ENCODE results near the gene TXK. TPM values are rescaled to one million over a fixed set of nuclear protein-coding genes. Genes with fewer than 3 reads are reported as not detected.
A peak's percentile ranks its signal among the peaks of the same experiment; 100 is the strongest.

Gene TXK
- total and polyA plus RNA-seq, 2 of the 13 experiments (the other 11 are each of a cell fraction or from before 2014, with no cell fraction given): not detected

DNA sequence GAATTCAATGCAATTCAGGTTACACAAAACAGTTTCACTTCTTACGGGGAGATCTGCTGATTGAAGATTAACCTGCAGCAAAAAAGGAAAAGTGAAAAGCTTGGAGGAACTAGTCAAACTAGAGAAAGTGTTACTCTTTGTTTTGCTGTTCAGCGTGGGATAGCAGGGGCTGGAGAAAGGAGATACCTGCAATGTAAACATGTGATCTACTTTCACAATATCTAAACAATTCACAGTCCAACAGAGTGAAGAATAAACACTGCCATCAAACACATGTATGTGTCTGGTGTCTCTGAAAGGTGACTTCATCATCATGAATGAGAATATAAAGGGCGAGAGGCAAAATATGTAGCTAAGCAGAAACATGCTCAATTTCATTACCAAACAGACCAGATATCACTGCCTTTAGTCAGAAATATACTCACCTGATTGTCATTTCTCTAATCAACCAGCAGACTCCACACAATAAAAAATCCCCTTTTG is 91.0 kb downstream of the TXK start (continued):
- TF ChIP-seq, protein P1, sequence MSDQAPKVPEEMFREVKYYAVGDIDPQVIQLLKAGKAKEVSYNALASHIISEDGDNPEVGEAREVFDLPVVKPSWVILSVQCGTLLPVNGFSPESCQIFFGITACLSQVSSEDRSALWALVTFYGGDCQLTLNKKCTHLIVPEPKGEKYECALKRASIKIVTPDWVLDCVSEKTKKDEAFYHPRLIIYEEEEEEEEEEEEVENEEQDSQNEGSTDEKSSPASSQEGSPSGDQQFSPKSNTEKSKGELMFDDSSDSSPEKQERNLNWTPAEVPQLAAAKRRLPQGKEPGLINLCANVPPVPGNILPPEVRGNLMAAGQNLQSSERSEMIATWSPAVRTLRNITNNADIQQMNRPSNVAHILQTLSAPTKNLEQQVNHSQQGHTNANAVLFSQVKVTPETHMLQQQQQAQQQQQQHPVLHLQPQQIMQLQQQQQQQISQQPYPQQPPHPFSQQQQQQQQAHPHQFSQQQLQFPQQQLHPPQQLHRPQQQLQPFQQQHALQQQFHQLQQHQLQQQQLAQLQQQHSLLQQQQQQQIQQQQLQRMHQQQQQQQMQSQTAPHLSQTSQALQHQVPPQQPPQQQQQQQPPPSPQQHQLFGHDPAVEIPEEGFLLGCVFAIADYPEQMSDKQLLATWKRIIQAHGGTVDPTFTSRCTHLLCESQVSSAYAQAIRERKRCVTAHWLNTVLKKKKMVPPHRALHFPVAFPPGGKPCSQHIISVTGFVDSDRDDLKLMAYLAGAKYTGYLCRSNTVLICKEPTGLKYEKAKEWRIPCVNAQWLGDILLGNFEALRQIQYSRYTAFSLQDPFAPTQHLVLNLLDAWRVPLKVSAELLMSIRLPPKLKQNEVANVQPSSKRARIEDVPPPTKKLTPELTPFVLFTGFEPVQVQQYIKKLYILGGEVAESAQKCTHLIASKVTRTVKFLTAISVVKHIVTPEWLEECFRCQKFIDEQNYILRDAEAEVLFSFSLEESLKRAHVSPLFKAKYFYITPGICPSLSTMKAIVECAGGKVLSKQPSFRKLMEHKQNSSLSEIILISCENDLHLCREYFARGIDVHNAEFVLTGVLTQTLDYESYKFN (CRISPR knock-in tag; conservative IDR thresholded peaks at IDR 0.05): peak; percentile 82
- no peak for TF ChIP-seq FOSL1 (CRISPR knock-in tag; IDR thresholded peaks at IDR 0.05; ENCODE audit: borderline replicate concordance)

- H3K36me3 ChIP-seq (replicated peaks in 1 of 2; ENCODE audit: control insufficient read depth in 1 of 2, insufficient read depth in 2 of 2, low read length in 2 of 2): no peaks in the 10 kb centered on the region
- BruUV-seq (replicated peaks): no TSS peak
- no peak overlapping the region for H3K9ac ChIP-seq (ENCODE audit: insufficient read depth, low read depth, low read length)
- H3K4me3 ChIP-seq (replicated peaks in 1 of 3; ENCODE audit: insufficient read depth in 1 of 3, low read depth in 2 of 3, low read length in 3 of 3): no peak overlapping the region
- ChIA-PET POLR2A (no interaction called here), CTCF (ENCODE audit: low intra/inter-chr PET ratio, low total read pairs) (no interaction called here)
- no peaks in the 10 kb centered on the region for H3K27me3 ChIP-seq (ENCODE audit: control insufficient read depth in 1 of 2, insufficient read depth in 2 of 2, low read length in 2 of 2)
- no peaks in the 10 kb centered on the region for H3K79me2 ChIP-seq (ENCODE audit: insufficient read depth, low read length)
- 85% methylated on average over 4 of the region's 4 CpGs for WGBS (ENCODE audit: low lambda C conversion rate)
- ATAC-seq: no peak
- H4K20me1 ChIP-seq (ENCODE audit: insufficient read depth, low read length): no peaks in the 10 kb centered on the region
- H3K9me3 ChIP-seq (ENCODE audit: low read length): no peaks in the 10 kb centered on the region
- TF ChIP-seq HES4 (CRISPR knock-in tag; IDR thresholded peaks at IDR 0.05; ENCODE audit: borderline replicate concordance): no peak
- TF ChIP-seq ZNF260 (CRISPR knock-in tag; IDR thresholded peaks at IDR 0.05; ENCODE audit: borderline replicate concordance, low read depth): no peak
- TF ChIP-seq ZNF335 (CRISPR knock-in tag; IDR thresholded peaks at IDR 0.05): no peak
- TF ChIP-seq ISX (CRISPR knock-in tag; conservative IDR thresholded peaks at IDR 0.05): no peak
- no peak for TF ChIP-seq ZNF329 (CRISPR knock-in tag; IDR thresholded peaks at IDR 0.05; ENCODE audit: low read depth)
- TF ChIP-seq, protein P2, sequence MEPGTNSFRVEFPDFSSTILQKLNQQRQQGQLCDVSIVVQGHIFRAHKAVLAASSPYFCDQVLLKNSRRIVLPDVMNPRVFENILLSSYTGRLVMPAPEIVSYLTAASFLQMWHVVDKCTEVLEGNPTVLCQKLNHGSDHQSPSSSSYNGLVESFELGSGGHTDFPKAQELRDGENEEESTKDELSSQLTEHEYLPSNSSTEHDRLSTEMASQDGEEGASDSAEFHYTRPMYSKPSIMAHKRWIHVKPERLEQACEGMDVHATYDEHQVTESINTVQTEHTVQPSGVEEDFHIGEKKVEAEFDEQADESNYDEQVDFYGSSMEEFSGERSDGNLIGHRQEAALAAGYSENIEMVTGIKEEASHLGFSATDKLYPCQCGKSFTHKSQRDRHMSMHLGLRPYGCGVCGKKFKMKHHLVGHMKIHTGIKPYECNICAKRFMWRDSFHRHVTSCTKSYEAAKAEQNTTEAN (CRISPR knock-in tag; conservative IDR thresholded peaks at IDR 0.05): no peak
- TF ChIP-seq HCFC1 (IDR thresholded peaks at IDR 0.05; ENCODE audit: low read depth, low read length): no peak
- TF ChIP-seq, protein P3, sequence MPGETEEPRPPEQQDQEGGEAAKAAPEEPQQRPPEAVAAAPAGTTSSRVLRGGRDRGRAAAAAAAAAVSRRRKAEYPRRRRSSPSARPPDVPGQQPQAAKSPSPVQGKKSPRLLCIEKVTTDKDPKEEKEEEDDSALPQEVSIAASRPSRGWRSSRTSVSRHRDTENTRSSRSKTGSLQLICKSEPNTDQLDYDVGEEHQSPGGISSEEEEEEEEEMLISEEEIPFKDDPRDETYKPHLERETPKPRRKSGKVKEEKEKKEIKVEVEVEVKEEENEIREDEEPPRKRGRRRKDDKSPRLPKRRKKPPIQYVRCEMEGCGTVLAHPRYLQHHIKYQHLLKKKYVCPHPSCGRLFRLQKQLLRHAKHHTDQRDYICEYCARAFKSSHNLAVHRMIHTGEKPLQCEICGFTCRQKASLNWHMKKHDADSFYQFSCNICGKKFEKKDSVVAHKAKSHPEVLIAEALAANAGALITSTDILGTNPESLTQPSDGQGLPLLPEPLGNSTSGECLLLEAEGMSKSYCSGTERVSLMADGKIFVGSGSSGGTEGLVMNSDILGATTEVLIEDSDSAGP (CRISPR knock-in tag; IDR thresholded peaks at IDR 0.05; ENCODE audit: borderline replicate concordance): no peak
- no peak overlapping the region for H3K4me2 ChIP-seq (ENCODE audit: low read depth, low read length)
- in situ Hi-C loops (cut with HindIII; ENCODE audit: extremely low pct_ligation_motif_present, low pct_unique_long_range_greater_than_20kb): no loop called here
- no peak overlapping the region for H2AFZ ChIP-seq (ENCODE audit: low read length)
- peaks cover 61% of the 10 kb centered on the region for H3K4me1 ChIP-seq (ENCODE audit: insufficient read depth, low read length)
- intact Hi-C loops (cut with micrococcal nuclease; ENCODE audit: unreplicated experiment): no loop called here
- no peak overlapping the region for H3K27ac ChIP-seq (ENCODE audit: extremely low read length, insufficient read depth, low read length)
- FAIRE-seq: no peak
- DNase-seq (ENCODE audit: low spot score): no peak
Measured at GRCh38 chr4:48041535-48042137, 92.4 kb downstream of the TXK start.

Measured in HepG2 (cell line).